ENCODE measurements around the gene LIN9. TPM values are rescaled to one million over a fixed set of nuclear protein-coding genes. Genes with fewer than 3 reads are reported as not detected.

Gene LIN9
- total and polyA plus RNA-seq, 10 of the 15 experiments (the other 5 are each of a cell fraction or from before 2014, with no cell fraction given) = 5.9 to 13.5 (median 8.3) TPM

- no peak overlapping the region for H3K9ac ChIP-seq (ENCODE audit: control insufficient read depth, insufficient read depth, low read length)
- POLR2A ChIA-PET = interaction anchor here (0.7 kb wide), 1 partner anchor 80 kb away, joined by 3 read pairs; no protein-coding TSS in a partner anchor
- FAIRE-seq (no peak), ATAC-seq (no peak), DNase-seq (ENCODE audit: low read depth, low spot score) (no peak)
- CTCF ChIA-PET = interaction anchor here (0.6 to 1.3 kb wide), 2 partner anchors 63 to 67 kb away, joined by 3 read pairs; no protein-coding TSS in a partner anchor
- no peaks in the 10 kb centered on the region for H4K20me1 ChIP-seq (ENCODE audit: control insufficient read depth, insufficient read depth)
- peaks cover 11% of the 10 kb centered on the region for H3K4me1 ChIP-seq (ENCODE audit: control insufficient read depth, insufficient read depth, low read length)
- no peaks in the 10 kb centered on the region for H3K27me3 ChIP-seq (replicated peaks in 1 of 2; ENCODE audit: control insufficient read depth in 2 of 2, insufficient read depth in 2 of 2, low read length in 1 of 2)
- BruUV-seq (replicated peaks) = no TSS peak
- TF ChIP-seq SUPT20H (IDR thresholded peaks at IDR 0.05; ENCODE audit: borderline replicate concordance, control insufficient read depth, low read depth, low read length) (no peak), STAT1 (conservative IDR thresholded peaks at IDR 0.05) (no peak), STAT3 (IDR thresholded peaks at IDR 0.05; ENCODE audit: low read depth, low read length) (no peak), BRCA1 (IDR thresholded peaks at IDR 0.05; ENCODE audit: low read depth, low read length) (no peak), SRF (IDR thresholded peaks at IDR 0.05; ENCODE audit: low read depth in 2 of 2, low read length in 2 of 2) (no peak), SREBF2 (IDR thresholded peaks at IDR 0.05; ENCODE audit: low read length) (no peak), CREB1 (IDR thresholded peaks at IDR 0.05; ENCODE audit: low read depth) (no peak), NKRF (conservative IDR thresholded peaks at IDR 0.05) (no peak), RCOR1 (conservative IDR thresholded peaks at IDR 0.05; ENCODE audit: low read depth, low read length) (no peak)
- TF ChIP-seq, protein P1, sequence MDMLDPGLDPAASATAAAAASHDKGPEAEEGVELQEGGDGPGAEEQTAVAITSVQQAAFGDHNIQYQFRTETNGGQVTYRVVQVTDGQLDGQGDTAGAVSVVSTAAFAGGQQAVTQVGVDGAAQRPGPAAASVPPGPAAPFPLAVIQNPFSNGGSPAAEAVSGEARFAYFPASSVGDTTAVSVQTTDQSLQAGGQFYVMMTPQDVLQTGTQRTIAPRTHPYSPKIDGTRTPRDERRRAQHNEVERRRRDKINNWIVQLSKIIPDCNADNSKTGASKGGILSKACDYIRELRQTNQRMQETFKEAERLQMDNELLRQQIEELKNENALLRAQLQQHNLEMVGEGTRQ (IDR thresholded peaks at IDR 0.05; ENCODE audit: borderline replicate concordance, low read depth, low read length) = no peak
- TF ChIP-seq, protein P2, sequence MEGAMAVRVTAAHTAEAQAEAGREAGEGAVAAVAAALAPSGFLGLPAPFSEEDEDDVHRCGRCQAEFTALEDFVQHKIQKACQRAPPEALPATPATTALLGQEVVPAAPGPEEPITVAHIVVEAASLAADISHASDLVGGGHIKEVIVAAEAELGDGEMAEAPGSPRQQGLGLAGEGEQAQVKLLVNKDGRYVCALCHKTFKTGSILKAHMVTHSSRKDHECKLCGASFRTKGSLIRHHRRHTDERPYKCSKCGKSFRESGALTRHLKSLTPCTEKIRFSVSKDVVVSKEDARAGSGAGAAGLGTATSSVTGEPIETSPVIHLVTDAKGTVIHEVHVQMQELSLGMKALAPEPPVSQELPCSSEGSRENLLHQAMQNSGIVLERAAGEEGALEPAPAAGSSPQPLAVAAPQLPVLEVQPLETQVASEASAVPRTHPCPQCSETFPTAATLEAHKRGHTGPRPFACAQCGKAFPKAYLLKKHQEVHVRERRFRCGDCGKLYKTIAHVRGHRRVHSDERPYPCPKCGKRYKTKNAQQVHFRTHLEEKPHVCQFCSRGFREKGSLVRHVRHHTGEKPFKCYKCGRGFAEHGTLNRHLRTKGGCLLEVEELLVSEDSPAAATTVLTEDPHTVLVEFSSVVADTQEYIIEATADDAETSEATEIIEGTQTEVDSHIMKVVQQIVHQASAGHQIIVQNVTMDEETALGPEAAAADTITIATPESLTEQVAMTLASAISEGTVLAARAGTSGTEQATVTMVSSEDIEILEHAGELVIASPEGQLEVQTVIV (IDR thresholded peaks at IDR 0.05; ENCODE audit: borderline replicate concordance, partially characterized antibody) = no peak
- in situ Hi-C loops (cut with MboI) (no loop called here), intact Hi-C loops (cut with micrococcal nuclease; ENCODE audit: unreplicated experiment) (no loop called here)
- H3K9me3 ChIP-seq (replicated peaks; ENCODE audit: control insufficient read depth, insufficient read depth, low read length) = peaks cover 2% of the 10 kb centered on the region; the same call in 2 of the 3 replicates
- 13% methylated on average over 8 of the region's 8 CpGs for WGBS (ENCODE audit: insufficient coverage, insufficient replicate concordance, low lambda C conversion rate, missing lambda C conversion rate)
- SMC1A ChIA-PET (ENCODE audit: uncharacterized antibody, unreplicated experiment) = interaction anchor here (0.6 kb wide), 2 partner anchors 9 to 1566 kb away, joined by 3 read pairs; no protein-coding TSS in a partner anchor
- H3K27ac ChIP-seq (ENCODE audit: control insufficient read depth, insufficient read depth) = no peak overlapping the region
- no peak overlapping the region for H3K4me2 ChIP-seq (ENCODE audit: control insufficient read depth, insufficient read depth)
- no peaks in the 10 kb centered on the region for H3K79me2 ChIP-seq (ENCODE audit: control insufficient read depth, insufficient read depth, low read length)
- RAD21 ChIA-PET (ENCODE audit: unreplicated experiment) = no interaction called here
- no peak overlapping the region; the same call in 1 of the 2 replicates for H2AFZ ChIP-seq (ENCODE audit: control insufficient read depth, low read depth, low read length)
- H3K4me3 ChIP-seq = no peak overlapping the region
- H3K36me3 ChIP-seq (ENCODE audit: control insufficient read depth in 2 of 2, insufficient read depth in 2 of 2, low read length in 1 of 2) = no peaks in the 10 kb centered on the region
These were observed 35.7 kb upstream of the LIN9 start for GRCh38 chr1:226344441-226345259.

All from GM12878 (cell line).